DND-41 (cell line): ENCODE data around the gene P4HA2.

Experiments used
- EZH2 ChIP-seq: IDR thresholded peaks from 3 replicates; pipeline ENCODE4 v1.6.1; 2012; ENCODE audit warnings: borderline replicate concordance, low read depth, mild to moderate bottlenecking, moderate library complexity, low read length, inconsistent platforms; ENCODE audit not compliant: severe bottlenecking
- TF ChIP-seq, protein P1 (sequence below): IDR thresholded peaks from 2 replicates; pipeline ENCODE4 v1.5.1; 2012; ENCODE audit warnings: borderline replicate concordance, low read length, moderate library complexity, mild to moderate bottlenecking; ENCODE audit not compliant: poor library complexity, severe bottlenecking; ENCODE audit errors: extremely low read depth

DNA sequence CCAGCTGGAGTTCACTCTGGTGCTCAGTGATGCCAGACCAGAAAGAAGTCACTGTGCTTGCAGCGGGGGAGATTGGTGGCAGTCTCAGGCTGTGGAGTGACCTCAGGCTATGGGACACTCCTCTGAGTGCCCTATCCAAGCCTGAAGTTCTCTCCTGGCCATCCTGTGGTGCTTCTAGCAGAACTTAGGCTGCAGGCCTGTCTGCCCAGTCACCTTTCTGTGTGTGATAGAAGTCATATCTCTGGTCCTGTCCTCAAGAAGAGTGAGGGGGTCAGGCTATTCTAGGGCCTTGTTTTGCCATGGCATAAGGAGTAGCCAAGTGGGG lies 39.1 kb upstream of the P4HA2 start:
- TF ChIP-seq, protein P1, sequence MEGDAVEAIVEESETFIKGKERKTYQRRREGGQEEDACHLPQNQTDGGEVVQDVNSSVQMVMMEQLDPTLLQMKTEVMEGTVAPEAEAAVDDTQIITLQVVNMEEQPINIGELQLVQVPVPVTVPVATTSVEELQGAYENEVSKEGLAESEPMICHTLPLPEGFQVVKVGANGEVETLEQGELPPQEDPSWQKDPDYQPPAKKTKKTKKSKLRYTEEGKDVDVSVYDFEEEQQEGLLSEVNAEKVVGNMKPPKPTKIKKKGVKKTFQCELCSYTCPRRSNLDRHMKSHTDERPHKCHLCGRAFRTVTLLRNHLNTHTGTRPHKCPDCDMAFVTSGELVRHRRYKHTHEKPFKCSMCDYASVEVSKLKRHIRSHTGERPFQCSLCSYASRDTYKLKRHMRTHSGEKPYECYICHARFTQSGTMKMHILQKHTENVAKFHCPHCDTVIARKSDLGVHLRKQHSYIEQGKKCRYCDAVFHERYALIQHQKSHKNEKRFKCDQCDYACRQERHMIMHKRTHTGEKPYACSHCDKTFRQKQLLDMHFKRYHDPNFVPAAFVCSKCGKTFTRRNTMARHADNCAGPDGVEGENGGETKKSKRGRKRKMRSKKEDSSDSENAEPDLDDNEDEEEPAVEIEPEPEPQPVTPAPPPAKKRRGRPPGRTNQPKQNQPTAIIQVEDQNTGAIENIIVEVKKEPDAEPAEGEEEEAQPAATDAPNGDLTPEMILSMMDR = no peak
- TF ChIP-seq EZH2 = no peak
